Measurements from ENCODE around the gene DNAJC4. TPM values are rescaled to one million over a fixed set of nuclear protein-coding genes. Genes with fewer than 3 reads are reported as not detected.

The DNAJC4 gene
- total RNA-seq, 2 experiments from 2014 or later = 39.5 to 40.5 TPM

DNA sequence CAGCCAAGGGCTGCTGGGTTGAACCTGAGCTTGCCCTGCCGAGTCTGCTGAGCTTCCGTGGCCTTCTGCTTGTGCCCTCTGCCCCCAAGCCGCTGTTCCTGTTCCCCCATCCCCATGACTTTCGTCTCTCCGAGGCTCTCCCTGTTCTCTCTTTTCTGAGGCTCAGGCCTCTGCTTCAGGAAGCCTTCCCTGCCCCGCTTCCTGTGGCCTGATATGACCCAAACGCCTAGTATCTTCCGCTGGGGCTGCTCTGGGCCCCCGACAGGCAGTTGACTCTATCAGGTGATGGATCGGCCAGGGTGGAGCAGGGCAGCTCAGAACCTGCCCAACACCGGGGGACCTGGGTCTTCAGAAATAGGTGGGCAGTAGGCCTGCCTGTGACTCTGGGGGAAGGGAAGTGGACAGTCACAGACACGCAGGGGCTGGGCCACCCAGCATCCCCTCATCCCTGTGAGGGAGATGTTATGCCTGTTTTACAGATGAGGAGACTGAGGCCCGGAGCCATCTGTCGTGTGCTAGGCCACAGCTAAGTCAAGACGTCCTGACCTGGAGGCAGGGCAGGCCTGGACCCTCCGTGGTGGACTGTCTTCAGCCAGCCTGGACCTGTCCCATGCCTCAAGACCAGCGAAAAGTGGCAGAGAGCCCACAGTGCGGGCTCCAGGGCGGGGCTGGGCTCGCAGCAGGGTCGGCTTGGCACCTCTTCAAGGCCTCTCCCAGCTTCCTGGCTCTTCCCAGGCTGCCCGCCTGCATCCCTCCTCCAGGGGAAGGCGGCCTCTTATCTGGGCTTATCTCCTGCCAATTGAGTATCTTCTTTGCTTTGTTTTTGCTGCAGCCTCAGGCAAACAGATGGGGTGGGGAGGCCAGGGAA, 37.9 kb downstream of the DNAJC4 start:
- H3K27ac Mint-ChIP-seq = peak overlapping the region; percentile 92
- H3K9me3 Mint-ChIP-seq = no peaks in the 10 kb centered on the region
- ChIA-PET CTCF (interaction anchor here (0.7 to 12.3 kb wide), 11 partner anchors 7 to 81 kb away, joined by 3 to 162 read pairs (median 5); partner anchors contain the start of genes BAD, CATSPERZ, GPR137 and PLCB3), POLR2A (interaction anchor here (0.6 to 1.0 kb wide), 2 partner anchors 17 to 33 kb away, joined by 3 to 4 read pairs; partner anchors contain the start of gene BAD)
- peaks cover 26% of the 10 kb centered on the region for H3K4me1 Mint-ChIP-seq
- no peaks in the 10 kb centered on the region for H3K27me3 Mint-ChIP-seq
- DNase-seq = no peak
- peak overlapping the region; percentile 88 for H3K4me3 Mint-ChIP-seq
- H3K36me3 Mint-ChIP-seq (ENCODE audit: low read depth) = no peaks in the 10 kb centered on the region

DNA sequence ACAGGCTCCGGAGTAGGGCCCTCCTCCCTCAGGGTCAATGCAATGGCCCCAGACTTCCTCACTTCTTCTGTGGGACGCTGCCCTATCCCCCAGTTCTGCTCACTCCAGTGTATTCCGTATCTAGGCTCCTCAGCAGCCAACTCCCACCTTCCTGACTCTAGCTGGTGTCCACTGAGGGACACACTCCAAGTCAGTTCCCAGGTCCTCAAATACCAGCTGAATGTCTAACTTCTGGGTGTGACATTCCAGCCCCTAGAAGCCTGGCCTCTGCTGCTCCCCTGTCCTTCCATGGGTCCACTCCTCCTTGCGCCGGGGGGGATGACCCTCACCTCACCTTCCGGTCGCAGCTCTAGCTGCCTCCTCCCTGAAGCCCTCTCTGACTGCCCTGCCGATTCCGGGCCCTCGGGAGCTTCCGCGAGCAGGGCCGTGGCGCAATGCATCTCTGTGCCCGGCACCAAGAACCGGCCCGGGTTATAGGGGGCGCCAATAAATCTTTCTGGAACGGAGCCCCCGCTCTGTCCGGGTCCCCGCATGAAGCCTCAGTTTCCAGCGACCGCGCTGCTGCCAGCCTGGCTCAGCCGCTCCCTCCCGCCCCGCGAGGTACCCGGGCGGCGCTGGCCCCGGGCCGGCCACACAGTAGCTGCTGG, 38.7 kb downstream of the DNAJC4 start:
- Mint-ChIP-seq H3K4me3 (peak overlapping the region; percentile 88), H3K9me3 (no peaks in the 10 kb centered on the region), H3K27me3 (no peaks in the 10 kb centered on the region), H3K27ac (peak overlapping the region; percentile 92), H3K36me3 (ENCODE audit: low read depth) (peaks cover 3% of the 10 kb centered on the region), H3K4me1 (peaks cover 26% of the 10 kb centered on the region)
- POLR2A ChIA-PET = interaction anchor here (0.6 to 1.3 kb wide), 3 partner anchors 16 to 34 kb away, joined by 3 to 4 read pairs (median 4); partner anchors contain the start of gene BAD
- CTCF ChIA-PET = interaction anchor here (0.7 to 12.3 kb wide), 10 partner anchors 8 to 82 kb away, joined by 3 to 162 read pairs (median 6); partner anchors contain the start of genes BAD, CATSPERZ, GPR137 and PLCB3
- DNase-seq = peak; percentile 51

DNA sequence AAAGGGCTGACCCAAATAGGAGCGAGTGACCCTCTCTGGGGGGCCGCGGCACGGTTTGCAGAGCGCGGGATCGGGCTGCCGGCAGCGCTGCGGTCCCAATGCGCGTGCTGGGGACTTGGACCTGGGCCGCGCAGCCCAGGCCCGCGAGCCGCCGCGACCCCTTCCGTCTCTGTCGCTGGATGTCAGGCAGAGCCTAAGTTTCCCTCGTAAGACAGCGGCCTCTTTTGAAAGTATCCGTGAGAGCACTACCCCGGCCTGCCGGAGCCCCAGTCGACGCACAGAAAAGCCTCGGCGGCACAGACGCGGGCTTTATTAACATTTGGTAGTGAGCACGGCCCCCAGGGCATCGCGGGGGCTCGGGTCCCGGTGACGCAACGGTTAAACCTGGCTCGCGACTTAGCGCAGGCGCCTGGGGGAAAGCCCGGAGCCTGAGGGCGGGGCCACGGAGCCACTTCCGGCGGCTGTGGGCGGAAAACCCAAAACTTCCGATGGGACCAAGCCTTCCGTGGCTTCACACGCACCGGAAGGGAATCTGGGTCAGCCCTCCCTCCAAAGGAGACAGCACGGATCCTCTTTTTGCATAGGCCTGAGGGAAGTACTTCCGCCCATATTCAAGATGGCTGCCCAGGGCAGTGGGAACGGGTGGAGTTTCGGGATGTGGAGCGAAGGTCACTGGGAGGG, 39.3 kb downstream of the DNAJC4 start:
- CTCF ChIA-PET = interaction anchor here (0.8 to 12.3 kb wide), 12 partner anchors 9 to 83 kb away, joined by 3 to 162 read pairs (median 6); partner anchors contain the start of genes BAD, CATSPERZ, FERMT3 and GPR137
- POLR2A ChIA-PET = interaction anchor here (0.7 to 1.3 kb wide), 3 partner anchors 15 to 70 kb away, joined by 3 to 4 read pairs (median 4); partner anchors contain the start of genes BAD and CCDC88B
- Mint-ChIP-seq H3K36me3 (ENCODE audit: low read depth) (peaks cover 5% of the 10 kb centered on the region), H3K4me1 (peaks cover 26% of the 10 kb centered on the region), H3K9me3 (no peaks in the 10 kb centered on the region), H3K27ac (peak overlapping the region; percentile 92), H3K4me3 (peak overlapping the region; percentile 88), H3K27me3 (no peaks in the 10 kb centered on the region)
- peak; percentile 97 for DNase-seq

DNA sequence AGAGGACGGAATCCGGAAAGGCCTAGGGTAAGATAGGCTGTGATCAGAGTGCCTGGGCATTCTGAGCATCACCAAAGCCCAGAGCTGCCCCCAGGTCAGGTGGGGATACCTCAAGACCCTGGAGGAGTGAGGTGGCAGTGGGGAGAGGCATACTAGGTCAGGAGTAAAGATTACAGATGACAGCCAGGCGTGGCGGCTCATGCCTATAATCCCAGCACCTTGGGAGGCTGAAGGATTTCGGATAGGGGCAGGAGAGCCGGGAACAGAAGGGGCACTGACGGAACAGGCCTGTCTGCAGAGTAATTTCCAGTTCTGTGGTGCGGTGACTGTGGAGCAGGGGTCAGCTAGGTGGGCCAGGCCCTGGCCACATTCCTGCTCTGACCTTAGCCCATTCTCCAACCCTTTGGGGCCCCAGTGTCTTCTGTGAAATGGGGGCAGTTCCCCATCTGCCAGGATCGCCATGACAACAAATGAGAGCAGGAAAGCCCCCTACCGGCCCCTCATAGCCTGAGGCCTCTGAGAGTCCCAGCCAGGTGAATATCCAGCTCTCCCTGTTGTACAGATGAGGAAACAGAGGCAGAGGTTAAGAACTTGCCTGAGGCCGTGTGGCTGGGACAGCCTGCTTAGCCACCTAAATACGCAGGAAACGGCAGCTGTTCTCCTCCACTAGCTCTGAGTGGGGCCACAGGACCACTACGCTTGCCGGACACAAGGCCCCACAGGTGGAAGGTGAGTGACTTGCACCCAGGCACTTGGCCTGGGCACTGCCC, 44.9 kb downstream of the DNAJC4 start:
- CTCF ChIA-PET = interaction anchor here (0.9 to 1.7 kb wide), 8 partner anchors 10 to 57 kb away, joined by 3 to 5 read pairs (median 3); partner anchors contain the start of gene PPP1R14B
- Mint-ChIP-seq H3K4me3 (no peak overlapping the region), H3K9me3 (no peaks in the 10 kb centered on the region), H3K4me1 (peaks cover 8% of the 10 kb centered on the region), H3K27ac (no peak overlapping the region), H3K27me3 (no peaks in the 10 kb centered on the region), H3K36me3 (ENCODE audit: low read depth) (peaks cover 13% of the 10 kb centered on the region)
- POLR2A ChIA-PET = no interaction called here
- DNase-seq = no peak

DNA sequence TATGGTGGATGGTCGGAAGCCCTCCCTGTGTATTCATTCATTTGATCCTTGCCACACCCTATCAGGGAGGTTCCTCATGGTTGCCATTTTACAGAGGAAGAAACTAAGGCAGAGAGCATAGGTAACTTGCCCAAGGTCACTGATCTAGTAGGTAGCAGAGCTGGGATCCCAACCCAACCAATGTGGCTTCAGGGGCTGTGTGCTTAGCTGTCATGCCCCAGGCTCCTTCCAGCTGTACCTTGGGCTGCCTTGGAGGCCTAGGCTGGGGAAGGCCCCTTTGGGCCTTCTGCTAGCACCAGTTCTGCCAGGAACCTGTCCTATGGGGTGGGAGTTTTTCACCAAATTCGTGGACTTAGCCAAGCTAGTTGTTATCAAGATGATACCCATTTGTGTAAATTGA, 45.5 kb downstream of the DNAJC4 start:
- H3K4me3 Mint-ChIP-seq = no peak overlapping the region
- CTCF ChIA-PET = interaction anchor here (0.9 to 1.7 kb wide), 8 partner anchors 9 to 57 kb away, joined by 3 to 5 read pairs (median 3); partner anchors contain the start of gene PPP1R14B

DNA sequence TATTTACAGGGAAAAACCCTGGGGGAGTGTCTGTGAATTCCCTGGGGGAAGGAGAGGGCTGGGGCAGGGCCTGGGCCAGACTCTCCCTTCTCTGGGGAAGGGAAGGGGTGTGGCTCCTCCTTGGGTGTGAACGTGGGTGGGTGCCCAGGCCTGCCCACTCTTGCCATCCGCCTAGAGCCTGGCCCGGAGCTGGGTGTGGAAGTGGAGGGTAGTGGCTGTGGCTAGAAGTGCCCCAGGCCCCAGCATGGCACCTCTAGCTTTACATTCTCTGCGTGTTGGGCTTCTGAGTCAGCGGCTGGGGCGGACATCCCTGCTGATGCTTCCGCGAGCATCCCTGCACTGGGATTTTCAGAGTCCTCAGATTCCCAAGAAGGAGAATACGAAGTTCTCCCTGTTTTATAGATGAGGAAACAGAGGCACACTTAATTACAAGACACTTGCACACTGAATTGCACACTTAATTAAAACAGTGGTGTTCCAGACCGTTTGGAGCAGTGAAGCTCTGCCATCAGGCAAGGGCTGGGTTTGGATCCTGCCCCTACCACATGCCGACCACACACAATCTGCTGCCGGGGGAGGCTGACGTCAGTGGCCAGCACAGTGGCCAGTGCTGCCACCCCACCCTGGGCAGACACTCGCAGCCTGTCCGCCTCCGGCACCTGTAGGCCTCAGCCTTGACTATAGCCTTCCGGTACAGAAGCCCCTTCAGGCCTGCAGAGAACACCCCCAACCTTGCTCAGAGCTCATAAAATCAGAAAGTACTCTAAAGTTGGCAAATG, 46.5 kb downstream of the DNAJC4 start:
- Mint-ChIP-seq H3K4me3 (no peak overlapping the region), H3K27me3 (no peaks in the 10 kb centered on the region), H3K4me1 (peaks cover 12% of the 10 kb centered on the region), H3K36me3 (ENCODE audit: low read depth) (peaks cover 19% of the 10 kb centered on the region), H3K9me3 (no peaks in the 10 kb centered on the region), H3K27ac (peak overlapping the region; percentile 13)
- ChIA-PET CTCF (interaction anchor here (1.0 to 1.5 kb wide), 8 partner anchors 8 to 56 kb away, joined by 3 to 4 read pairs (median 3); no protein-coding TSS in a partner anchor), POLR2A (no interaction called here)
- DNase-seq = no peak

More for the DNA sequence above, 45.5 kb downstream of the DNAJC4 start:
- no peak for DNase-seq
- peaks cover 8% of the 10 kb centered on the region for H3K4me1 Mint-ChIP-seq
- no peak overlapping the region for H3K27ac Mint-ChIP-seq
- H3K27me3 Mint-ChIP-seq = no peaks in the 10 kb centered on the region
- peaks cover 13% of the 10 kb centered on the region for H3K36me3 Mint-ChIP-seq (ENCODE audit: low read depth)
- H3K9me3 Mint-ChIP-seq = no peaks in the 10 kb centered on the region
- POLR2A ChIA-PET = no interaction called here

DNA sequence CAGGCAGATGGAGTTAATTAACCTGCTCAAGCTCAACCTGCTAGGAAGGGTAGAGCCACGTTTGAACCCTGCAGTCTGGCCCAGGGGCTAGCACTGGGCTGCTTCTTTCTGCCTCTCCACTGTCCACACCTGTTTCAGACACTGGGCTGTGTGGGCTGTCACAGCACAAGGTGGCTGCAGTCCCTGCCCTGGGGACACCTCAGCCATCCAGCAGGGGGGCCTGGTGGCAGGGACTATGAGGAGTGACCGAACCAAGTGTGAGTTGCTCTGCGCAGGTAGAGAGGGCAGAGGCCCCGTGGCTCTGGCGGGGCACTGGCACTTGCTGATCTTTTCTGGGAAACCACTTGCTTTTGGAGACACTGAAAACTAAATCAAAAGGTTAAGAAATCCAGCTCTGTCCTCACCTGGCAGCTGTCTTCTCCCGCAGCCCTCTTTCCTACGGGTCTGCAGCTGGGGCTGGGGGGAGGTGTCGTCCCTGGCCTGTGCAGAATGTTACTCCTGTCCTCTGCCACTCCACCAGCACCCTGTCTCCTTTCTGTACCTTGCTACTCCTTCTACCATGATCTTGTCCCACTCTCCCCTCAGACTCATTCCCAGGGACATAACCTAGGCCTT, 48.3 kb downstream of the DNAJC4 start:
- no peaks in the 10 kb centered on the region for H3K9me3 Mint-ChIP-seq
- CTCF ChIA-PET = interaction anchor here (0.7 to 10.4 kb wide), 3 partner anchors 10 to 28 kb away, joined by 3 to 92 read pairs (median 3); partner anchors contain the start of genes CATSPERZ and ESRRA
- no peak for DNase-seq
- no peak overlapping the region for H3K4me3 Mint-ChIP-seq
- H3K27me3 Mint-ChIP-seq = no peaks in the 10 kb centered on the region
- POLR2A ChIA-PET = no interaction called here
- no peak overlapping the region for H3K27ac Mint-ChIP-seq
- peaks cover 16% of the 10 kb centered on the region for H3K4me1 Mint-ChIP-seq
- H3K36me3 Mint-ChIP-seq (ENCODE audit: low read depth) = peaks cover 25% of the 10 kb centered on the region

DNA sequence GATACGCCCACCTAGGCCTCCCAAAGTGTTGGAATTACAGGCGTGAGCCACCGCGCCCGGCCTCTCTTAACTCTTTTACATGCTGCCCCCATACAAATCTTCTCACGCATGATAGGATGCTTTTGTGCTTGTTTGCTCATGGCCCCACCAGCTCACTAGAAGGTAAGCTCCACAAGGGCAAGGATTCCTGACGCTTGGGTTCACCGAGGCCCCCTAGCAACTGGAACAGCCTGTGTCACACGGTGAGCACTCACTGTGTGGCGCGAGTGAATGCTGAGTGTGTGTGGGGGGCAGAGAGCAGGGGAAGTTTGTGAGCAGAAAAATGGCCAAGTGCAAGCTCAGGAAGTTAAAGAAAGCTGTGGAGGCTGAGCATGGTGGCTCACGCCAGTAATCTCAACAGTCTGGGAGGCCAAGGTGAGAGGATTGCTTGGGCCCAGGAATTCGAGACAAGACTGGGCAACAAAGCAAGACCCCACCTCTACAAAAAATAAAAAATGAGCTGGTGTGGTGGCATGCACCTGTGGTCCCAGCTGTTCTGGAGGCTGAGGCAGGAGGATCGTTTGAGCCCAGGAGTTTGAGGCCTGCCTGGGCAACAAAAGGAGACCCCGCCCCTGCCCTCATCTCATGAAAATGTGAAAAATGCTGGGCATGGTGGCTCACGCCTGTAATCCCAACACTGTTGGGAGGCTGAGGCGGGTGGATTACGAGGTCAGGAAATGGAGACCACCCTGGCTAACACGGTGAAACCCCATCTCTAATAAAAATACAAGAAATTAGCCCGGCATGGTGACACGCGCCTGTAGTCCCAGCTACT, 51.8 kb downstream of the DNAJC4 start:
- DNase-seq = no peak
- Mint-ChIP-seq H3K27me3 (no peaks in the 10 kb centered on the region), H3K36me3 (ENCODE audit: low read depth) (peaks cover 20% of the 10 kb centered on the region), H3K4me1 (peaks cover 28% of the 10 kb centered on the region), H3K27ac (peak overlapping the region; percentile 46), H3K4me3 (no peak overlapping the region), H3K9me3 (no peaks in the 10 kb centered on the region)
- ChIA-PET CTCF (interaction anchor here (1.2 to 10.4 kb wide), 6 partner anchors 8 to 75 kb away, joined by 3 to 92 read pairs (median 10); partner anchors contain the start of genes CATSPERZ, ESRRA, FERMT3 and PLCB3), POLR2A (no interaction called here)

DNA sequence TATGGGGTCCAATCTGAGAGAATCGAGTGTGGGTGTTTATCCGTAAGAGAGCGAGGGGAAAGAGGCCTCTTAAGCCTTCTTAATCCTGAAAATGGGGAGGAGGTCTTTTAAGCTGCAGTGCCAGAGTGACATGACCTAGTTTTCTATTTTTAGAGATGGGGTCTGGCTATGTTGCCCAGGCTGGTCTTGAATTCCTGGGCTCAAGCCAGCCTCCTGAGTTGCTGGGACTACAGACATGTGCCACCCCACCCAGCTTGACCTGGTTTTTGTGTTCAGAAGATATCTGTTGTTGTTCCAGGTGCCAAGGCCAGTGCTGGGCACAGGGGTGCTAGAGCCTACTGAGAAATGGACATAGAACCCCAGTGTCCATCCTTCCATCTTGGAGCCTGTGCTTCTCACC, 52.7 kb downstream of the DNAJC4 start:
- peak overlapping the region; percentile 61 for H3K27ac Mint-ChIP-seq
- H3K4me3 Mint-ChIP-seq = peak overlapping the region; percentile 82
- no peaks in the 10 kb centered on the region for H3K9me3 Mint-ChIP-seq
- H3K4me1 Mint-ChIP-seq = peaks cover 30% of the 10 kb centered on the region
- ChIA-PET POLR2A (no interaction called here), CTCF (interaction anchor here (0.8 to 10.4 kb wide), 7 partner anchors 9 to 79 kb away, joined by 3 to 92 read pairs (median 5); partner anchors contain the start of genes CATSPERZ, ESRRA, FERMT3 and PLCB3)
- no peak for DNase-seq
- H3K36me3 Mint-ChIP-seq (ENCODE audit: low read depth) = peaks cover 20% of the 10 kb centered on the region
- H3K27me3 Mint-ChIP-seq = no peaks in the 10 kb centered on the region
